HepG2 (cell line): ENCODE measurements around the gene PRKACA.
A peak's percentile ranks its signal among the peaks of the same experiment; 100 is the strongest.

Experiments
- CTCF ChIP-seq: sonication (generic); formaldehyde crosslinking; IDR thresholded peaks from 2 replicates; pipeline ENCODE4 v1.5.0; 2020; ENCODE audit warnings: mild to moderate bottlenecking, missing genetic modification reagents, moderate library complexity
- FOXJ3 ChIP-seq: sonication (generic); formaldehyde crosslinking; IDR thresholded peaks from 2 replicates; pipeline ENCODE4 v1.4.0; 2020; ENCODE audit warnings: missing genetic modification reagents, mild to moderate bottlenecking, borderline replicate concordance
- MAZ ChIP-seq, 2 experiments: sonication (generic) in 1 of 2; formaldehyde crosslinking in 1 of 2; IDR thresholded peaks; 2 replicates each; pipeline versions ENCODE4 v1.5.0 to v1.6.1; 2012 to 2020; ENCODE audit warnings: low read depth in 2 of 2, mild to moderate bottlenecking in 2 of 2, borderline replicate concordance in 1 of 2, improper control_type of control experiment in 1 of 2, low read length in 1 of 2, missing genetic modification reagents in 1 of 2, moderate library complexity in 1 of 2
- MXD4 ChIP-seq: IDR thresholded peaks from 2 replicates; pipeline ENCODE4 v1.6.1; 2016; ENCODE audit warnings: mild to moderate bottlenecking, missing biosample characterization, missing genetic modification reagents
- POLR2A ChIP-seq, 2 experiments: IDR thresholded peaks; 2 replicates each; pipeline ENCODE4 v1.6.1; 2011; ENCODE audit warnings: low read depth in 2 of 2, low read length in 2 of 2, mild to moderate bottlenecking in 1 of 2, moderate library complexity in 1 of 2; ENCODE audit not compliant: insufficient read depth in 1 of 2
- REPIN1 ChIP-seq: sonication (generic); formaldehyde crosslinking; IDR thresholded peaks from 2 replicates; pipeline ENCODE4 v1.8.0; 2022; ENCODE audit warnings: missing genetic modification reagents, low read depth, mild to moderate bottlenecking, borderline replicate concordance
- RORA ChIP-seq: sonication (generic); formaldehyde crosslinking; IDR thresholded peaks from 2 replicates; pipeline ENCODE4 v1.5.0; 2020; ENCODE audit warnings: mild to moderate bottlenecking, missing genetic modification reagents, moderate library complexity
- ZBTB7B ChIP-seq: sonication (generic); formaldehyde crosslinking; IDR thresholded peaks from 2 replicates; pipeline ENCODE4 v1.4.0; 2020; ENCODE audit warnings: missing genetic modification reagents
- ZNF501 ChIP-seq: sonication (generic); formaldehyde crosslinking; IDR thresholded peaks from 2 replicates; pipeline ENCODE4 v1.5.1; 2020; ENCODE audit warnings: mild to moderate bottlenecking, moderate library complexity, missing genetic modification reagents
- ZNF510 ChIP-seq: sonication (generic); formaldehyde crosslinking; IDR thresholded peaks from 2 replicates; pipeline ENCODE4 v1.4.0; 2020; ENCODE audit warnings: low read depth, mild to moderate bottlenecking, missing genetic modification reagents
- ZNF562 ChIP-seq: sonication (generic); formaldehyde crosslinking; IDR thresholded peaks from 2 replicates; pipeline ENCODE4 v1.8.0; 2022; ENCODE audit warnings: missing genetic modification reagents, borderline replicate concordance
- ZNF598 ChIP-seq: sonication (generic); formaldehyde crosslinking; IDR thresholded peaks from 2 replicates; pipeline ENCODE4 v1.5.1; 2020; ENCODE audit warnings: mild to moderate bottlenecking, missing genetic modification reagents, borderline replicate concordance
- TF ChIP-seq, protein P1 (sequence below), 2 experiments: IDR thresholded peaks; 2 replicates each; pipeline ENCODE4 v1.6.1; 2011 to 2012; ENCODE audit warnings: low read length in 2 of 2, borderline replicate concordance in 1 of 2, low read depth in 1 of 2, mild to moderate bottlenecking in 1 of 2, moderate library complexity in 1 of 2

- TF ChIP-seq MAZ (IDR thresholded peaks at IDR 0.05; ENCODE audit: borderline replicate concordance, low read depth, low read length) (0 out of 2 replicates have a peak, but pooled peaks have one; percentile 26), MAZ (CRISPR knock-in tag; IDR thresholded peaks at IDR 0.05; ENCODE audit: low read depth) (no peak), REPIN1 (no peak), POLR2A (IDR thresholded peaks at IDR 0.05; ENCODE audit: insufficient read depth in 1 of 2, low read depth in 2 of 2, low read length in 2 of 2) (no peak), CTCF (CRISPR knock-in tag) (peak; percentile 90), FOXJ3 (CRISPR knock-in tag) (no peak), ZNF510 (CRISPR knock-in tag) (no peak), MXD4 (no peak), RORA (CRISPR knock-in tag) (no peak), ZNF562 (CRISPR knock-in tag) (no peak), ZBTB7B (CRISPR knock-in tag) (peak; percentile 66; the same call in 1 of the 2 replicates), ZNF501 (CRISPR knock-in tag) (no peak), ZNF598 (CRISPR knock-in tag) (no peak)
- TF ChIP-seq, protein P1, sequence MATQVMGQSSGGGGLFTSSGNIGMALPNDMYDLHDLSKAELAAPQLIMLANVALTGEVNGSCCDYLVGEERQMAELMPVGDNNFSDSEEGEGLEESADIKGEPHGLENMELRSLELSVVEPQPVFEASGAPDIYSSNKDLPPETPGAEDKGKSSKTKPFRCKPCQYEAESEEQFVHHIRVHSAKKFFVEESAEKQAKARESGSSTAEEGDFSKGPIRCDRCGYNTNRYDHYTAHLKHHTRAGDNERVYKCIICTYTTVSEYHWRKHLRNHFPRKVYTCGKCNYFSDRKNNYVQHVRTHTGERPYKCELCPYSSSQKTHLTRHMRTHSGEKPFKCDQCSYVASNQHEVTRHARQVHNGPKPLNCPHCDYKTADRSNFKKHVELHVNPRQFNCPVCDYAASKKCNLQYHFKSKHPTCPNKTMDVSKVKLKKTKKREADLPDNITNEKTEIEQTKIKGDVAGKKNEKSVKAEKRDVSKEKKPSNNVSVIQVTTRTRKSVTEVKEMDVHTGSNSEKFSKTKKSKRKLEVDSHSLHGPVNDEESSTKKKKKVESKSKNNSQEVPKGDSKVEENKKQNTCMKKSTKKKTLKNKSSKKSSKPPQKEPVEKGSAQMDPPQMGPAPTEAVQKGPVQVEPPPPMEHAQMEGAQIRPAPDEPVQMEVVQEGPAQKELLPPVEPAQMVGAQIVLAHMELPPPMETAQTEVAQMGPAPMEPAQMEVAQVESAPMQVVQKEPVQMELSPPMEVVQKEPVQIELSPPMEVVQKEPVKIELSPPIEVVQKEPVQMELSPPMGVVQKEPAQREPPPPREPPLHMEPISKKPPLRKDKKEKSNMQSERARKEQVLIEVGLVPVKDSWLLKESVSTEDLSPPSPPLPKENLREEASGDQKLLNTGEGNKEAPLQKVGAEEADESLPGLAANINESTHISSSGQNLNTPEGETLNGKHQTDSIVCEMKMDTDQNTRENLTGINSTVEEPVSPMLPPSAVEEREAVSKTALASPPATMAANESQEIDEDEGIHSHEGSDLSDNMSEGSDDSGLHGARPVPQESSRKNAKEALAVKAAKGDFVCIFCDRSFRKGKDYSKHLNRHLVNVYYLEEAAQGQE (IDR thresholded peaks at IDR 0.05; ENCODE audit: borderline replicate concordance in 1 of 2, low read depth in 1 of 2, low read length in 2 of 2): no peak
These were observed 30.4 kb upstream of the PRKACA start for GRCh38 chr19:14147797-14148605.
